Erythroblast (primary cell): ENCODE data around the gene PLPP3.

Source experiments
- GATA1 ChIP-seq: IDR thresholded peaks from 2 replicates; pipeline ENCODE4 v1.6.1; 2011; ENCODE audit warnings: low read depth, mild to moderate bottlenecking, control low read depth, low read length, moderate library complexity
- POLR2A ChIP-seq: IDR thresholded peaks from 2 replicates; pipeline ENCODE4 v1.6.1; 2011; ENCODE audit warnings: mild to moderate bottlenecking, low read length

DNA sequence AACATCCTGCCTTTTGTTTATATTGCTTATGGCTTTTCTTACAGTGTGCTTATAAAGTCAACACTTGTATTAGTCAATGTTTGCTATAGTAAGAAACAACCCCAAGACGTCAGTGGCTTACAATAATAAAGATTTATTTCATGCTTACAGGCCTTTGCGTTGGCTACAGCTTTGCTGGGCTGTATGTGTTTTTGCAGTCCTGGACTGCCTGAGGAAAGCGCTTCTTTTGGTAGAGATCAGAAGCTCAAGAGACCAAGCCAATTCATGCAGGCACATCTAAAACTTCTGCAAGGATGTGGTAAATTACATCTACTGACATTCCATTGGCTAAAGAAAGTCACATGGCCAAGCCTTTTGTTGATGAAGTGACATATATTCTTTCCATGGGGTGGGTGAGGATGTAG lies 48.3 kb upstream of the PLPP3 start:
- no peak for TF ChIP-seq POLR2A
- TF ChIP-seq GATA1: no peak
